HFFc6 (cell line): ENCODE data around the gene FANCI. TPM values are rescaled to one million over a fixed set of nuclear protein-coding genes. Genes with fewer than 3 reads are reported as not detected.

Experiments
- DNase-seq: peaks from one replicate; pipeline ENCODE4 v3.0.0-alpha.2; 2018
- H3K27ac Mint-ChIP-seq: 2 replicates; pipeline ENCODE4 v1.8.0; 2020; ENCODE audit warnings: mild to moderate bottlenecking, mixed read lengths
- H3K27me3 Mint-ChIP-seq: 2 replicates; pipeline ENCODE4 v1.8.0; 2021; ENCODE audit warnings: mild to moderate bottlenecking, moderate library complexity, mixed read lengths; ENCODE audit not compliant: insufficient read depth
- H3K36me3 Mint-ChIP-seq: 2 replicates; pipeline ENCODE4 v1.8.0; 2021; ENCODE audit warnings: low read depth, mixed read lengths
- H3K4me1 Mint-ChIP-seq: 2 replicates; pipeline ENCODE4 v1.8.0; 2020; ENCODE audit warnings: low read depth, mixed read lengths
- H3K4me3 Mint-ChIP-seq: 2 replicates; pipeline ENCODE4 v1.8.0; 2020; ENCODE audit warnings: mild to moderate bottlenecking, moderate library complexity, mixed read lengths
- H3K9me3 Mint-ChIP-seq: 2 replicates; pipeline ENCODE4 v1.8.0; 2020; ENCODE audit warnings: mild to moderate bottlenecking, mixed read lengths
- total RNA-seq, 6 experiments: library from RNA; stranded (reverse); fragmentation: NEBNext Ultra II Directional; extraction: Animal tissue kit (Norgen Biotek cat#: 25700); gene quantifications; 2 replicates in 1 of 6; 3 replicates in 5 of 6; pipeline ENCODE4 v1.2.3, GENCODE V29; 2021
- TF ChIP-seq, protein P1 (sequence below): fragments of 200-600 bp; sonication (generic); IDR thresholded peaks from 2 replicates; pipeline ENCODE4 v1.5.0; 2021; ENCODE audit warnings: antibody characterized with exemption, mild to moderate bottlenecking

The FANCI gene
- total RNA-seq, 6 experiments from 2014 or later: 22.3 to 50.8 (median 48.4) TPM

DNA sequence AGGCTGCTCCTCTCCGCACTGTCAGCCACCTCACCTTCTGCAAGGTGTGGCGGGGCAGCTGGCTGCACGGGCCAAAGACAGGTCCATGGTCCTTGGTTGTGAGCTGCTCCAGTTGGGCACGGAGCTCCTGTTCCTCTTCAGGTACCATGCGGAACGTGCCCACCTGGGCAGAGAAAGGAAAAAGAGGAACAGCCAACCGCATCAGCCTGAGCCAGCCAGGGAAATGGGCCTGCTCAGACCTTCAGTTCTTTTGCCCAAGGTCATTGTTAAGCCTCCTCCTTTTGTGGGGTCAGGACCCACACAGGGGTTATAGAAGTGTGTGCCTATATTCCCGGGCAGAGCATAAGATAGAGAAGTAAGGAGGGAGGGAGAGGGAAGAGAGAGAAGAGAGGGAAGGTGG is 25.2 kb upstream of the FANCI start:
- TF ChIP-seq, protein P1, sequence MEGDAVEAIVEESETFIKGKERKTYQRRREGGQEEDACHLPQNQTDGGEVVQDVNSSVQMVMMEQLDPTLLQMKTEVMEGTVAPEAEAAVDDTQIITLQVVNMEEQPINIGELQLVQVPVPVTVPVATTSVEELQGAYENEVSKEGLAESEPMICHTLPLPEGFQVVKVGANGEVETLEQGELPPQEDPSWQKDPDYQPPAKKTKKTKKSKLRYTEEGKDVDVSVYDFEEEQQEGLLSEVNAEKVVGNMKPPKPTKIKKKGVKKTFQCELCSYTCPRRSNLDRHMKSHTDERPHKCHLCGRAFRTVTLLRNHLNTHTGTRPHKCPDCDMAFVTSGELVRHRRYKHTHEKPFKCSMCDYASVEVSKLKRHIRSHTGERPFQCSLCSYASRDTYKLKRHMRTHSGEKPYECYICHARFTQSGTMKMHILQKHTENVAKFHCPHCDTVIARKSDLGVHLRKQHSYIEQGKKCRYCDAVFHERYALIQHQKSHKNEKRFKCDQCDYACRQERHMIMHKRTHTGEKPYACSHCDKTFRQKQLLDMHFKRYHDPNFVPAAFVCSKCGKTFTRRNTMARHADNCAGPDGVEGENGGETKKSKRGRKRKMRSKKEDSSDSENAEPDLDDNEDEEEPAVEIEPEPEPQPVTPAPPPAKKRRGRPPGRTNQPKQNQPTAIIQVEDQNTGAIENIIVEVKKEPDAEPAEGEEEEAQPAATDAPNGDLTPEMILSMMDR: no peak
- H3K36me3 Mint-ChIP-seq: no peaks in the 10 kb centered on the region
- H3K9me3 Mint-ChIP-seq: no peaks in the 10 kb centered on the region
- peaks cover 52% of the 10 kb centered on the region for H3K27me3 Mint-ChIP-seq
- no peak for DNase-seq
- no peak overlapping the region for H3K4me3 Mint-ChIP-seq
- H3K4me1 Mint-ChIP-seq: no peaks in the 10 kb centered on the region
- H3K27ac Mint-ChIP-seq: no peak overlapping the region

DNA sequence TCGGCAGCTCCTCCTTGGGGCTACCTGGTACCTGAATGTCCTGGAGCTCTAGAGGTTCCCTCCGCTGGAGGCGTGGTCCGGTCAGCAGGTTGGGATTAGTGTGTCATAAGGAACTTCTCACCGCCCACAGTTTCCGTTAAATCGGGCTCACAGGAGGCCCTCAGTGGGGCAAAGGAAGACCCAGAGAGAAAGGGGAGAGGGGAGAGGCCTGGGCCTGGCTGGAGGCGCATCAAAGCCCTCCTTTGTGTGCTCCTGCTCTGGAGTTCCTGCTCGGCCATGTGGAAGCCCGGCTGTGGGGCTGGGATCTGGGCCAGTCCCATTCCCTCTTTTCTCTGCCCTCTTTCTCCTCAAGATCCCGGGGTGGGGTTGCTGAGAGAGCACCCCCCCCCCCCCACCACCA is 22.2 kb upstream of the FANCI start, which contains the start of gene RLBP1:
TSS of gene RLBP1 (minus strand) at position 37 of the 400 bp plus-strand sequence. CDS start 2,604 bp downstream, outside the sequence.
- TF ChIP-seq, protein P1: no peak
- H3K9me3 Mint-ChIP-seq: no peaks in the 10 kb centered on the region
- no peak within 1 kb of the TSS for H3K4me3 Mint-ChIP-seq
- peaks cover 34% of the 10 kb centered on the region for H3K27me3 Mint-ChIP-seq
- H3K36me3 Mint-ChIP-seq: no peaks in the 10 kb centered on the region
- no peak within 1 kb of the TSS for H3K27ac Mint-ChIP-seq
- no peaks in the 10 kb centered on the region for H3K4me1 Mint-ChIP-seq
- no peak for DNase-seq

DNA sequence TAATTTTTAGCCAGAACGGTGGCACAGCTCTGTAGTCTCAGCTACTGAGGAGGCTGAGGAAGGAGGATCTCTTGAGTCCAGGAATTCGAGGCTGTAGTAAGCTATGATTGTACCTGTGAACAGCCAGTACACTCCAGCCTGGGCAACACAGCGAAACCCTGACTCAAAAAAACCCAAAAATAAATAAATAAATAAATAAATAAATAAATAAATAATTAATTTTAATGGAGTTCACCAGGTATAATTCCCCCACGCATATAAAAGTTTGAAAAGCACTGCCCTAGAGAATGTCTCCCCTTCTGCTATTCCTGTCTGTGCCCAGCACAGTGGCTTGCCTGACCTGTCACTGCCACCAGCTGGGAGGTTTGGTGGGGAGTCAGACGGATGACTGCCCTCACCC is 18.2 kb upstream of the FANCI start:
- Mint-ChIP-seq H3K4me1 (peaks cover 9% of the 10 kb centered on the region), H3K27me3 (peaks cover 7% of the 10 kb centered on the region), H3K36me3 (no peaks in the 10 kb centered on the region), H3K27ac (no peak overlapping the region), H3K9me3 (no peaks in the 10 kb centered on the region), H3K4me3 (no peak overlapping the region)
- DNase-seq: no peak
- TF ChIP-seq, protein P1: no peak

DNA sequence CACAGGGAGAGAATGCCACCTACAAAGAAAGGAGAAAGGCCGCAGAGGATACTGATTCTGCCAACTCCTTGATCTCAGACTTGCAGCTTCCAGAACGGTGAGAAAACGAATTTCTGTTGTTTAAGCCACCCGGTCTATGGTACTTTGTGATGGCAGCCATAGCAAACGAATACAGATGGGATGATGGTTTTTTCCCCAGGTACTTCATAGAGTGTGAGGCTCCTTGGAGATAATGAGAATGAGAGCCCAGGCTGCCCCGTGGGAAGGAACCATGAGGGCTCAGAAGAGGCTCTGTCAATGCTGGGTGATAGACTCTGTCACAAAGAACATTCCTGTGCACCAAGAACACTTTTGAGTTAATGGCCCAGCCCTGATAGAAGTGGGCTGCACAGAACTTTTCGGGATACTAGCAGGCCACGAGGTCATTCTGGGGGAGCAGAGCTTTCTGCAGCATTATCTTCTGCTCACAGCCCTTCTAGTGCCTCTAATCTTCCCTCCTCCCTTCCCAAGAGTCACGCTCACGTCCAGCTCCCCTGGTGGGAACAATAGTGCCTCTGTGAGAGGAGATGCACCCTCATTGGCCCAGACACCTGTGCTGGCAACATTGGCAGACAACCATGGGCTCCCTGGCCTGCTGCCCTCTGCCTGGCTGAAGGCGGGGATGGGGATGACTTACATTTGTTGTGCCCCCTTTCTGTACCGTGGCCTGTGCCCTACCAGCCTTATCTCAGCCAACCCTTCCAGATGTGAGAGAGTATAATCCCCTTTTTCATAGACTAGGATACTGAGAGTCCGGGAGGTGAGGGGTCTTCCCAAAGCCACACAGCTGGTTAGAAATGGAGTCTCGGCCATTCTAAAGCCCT is 17.2 kb upstream of the FANCI start:
- H3K9me3 Mint-ChIP-seq: no peaks in the 10 kb centered on the region
- no peaks in the 10 kb centered on the region for H3K36me3 Mint-ChIP-seq
- DNase-seq: no peak
- H3K27ac Mint-ChIP-seq: no peak overlapping the region
- H3K4me3 Mint-ChIP-seq: no peak overlapping the region
- TF ChIP-seq, protein P1: no peak
- H3K4me1 Mint-ChIP-seq: peaks cover 13% of the 10 kb centered on the region
- H3K27me3 Mint-ChIP-seq: peaks cover 4% of the 10 kb centered on the region

DNA sequence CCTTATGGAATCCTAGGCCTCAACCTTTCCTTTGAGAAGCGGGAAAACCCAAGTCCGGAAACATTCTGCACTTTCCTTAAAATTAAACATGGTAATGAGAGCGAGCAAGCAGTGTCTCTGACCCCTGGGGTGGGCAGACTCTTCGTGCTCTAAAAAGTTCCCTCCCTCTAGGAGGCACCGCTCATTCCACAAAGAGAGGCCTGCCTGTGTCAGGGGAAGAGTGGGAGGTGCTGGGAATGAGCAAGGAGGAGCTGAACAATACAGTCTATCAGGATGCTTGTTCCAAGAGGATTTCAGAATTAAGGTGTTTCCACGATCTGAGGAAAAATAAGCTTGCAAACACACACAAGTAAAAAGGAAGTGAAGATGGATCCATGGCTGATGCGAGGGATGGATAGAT is 16.4 kb upstream of the FANCI start:
- Mint-ChIP-seq H3K4me3 (no peak overlapping the region), H3K27ac (no peak overlapping the region), H3K9me3 (no peaks in the 10 kb centered on the region), H3K4me1 (peaks cover 13% of the 10 kb centered on the region), H3K36me3 (no peaks in the 10 kb centered on the region), H3K27me3 (no peaks in the 10 kb centered on the region; the same call in 1 of the 2 replicates)
- DNase-seq: no peak
- TF ChIP-seq, protein P1: no peak
